H1 (cell line): ENCODE data around the gene MUSTN1. TPM values are rescaled to one million over a fixed set of nuclear protein-coding genes. Genes with fewer than 3 reads are reported as not detected.

ENCODE experiments used
- CEBPB ChIP-seq: IDR thresholded peaks from 2 replicates; pipeline ENCODE4 v1.6.1; 2012; ENCODE audit warnings: low read depth, low read length
- GTF2F1 ChIP-seq: IDR thresholded peaks from 2 replicates; pipeline ENCODE4 v1.6.1; 2012; ENCODE audit warnings: low read depth, low read length, improper control_type of control experiment, borderline replicate concordance
- HDAC2 ChIP-seq, 2 experiments: fragments of 300-600 bp in 1 of 2; sonication (generic) in 1 of 2; IDR thresholded peaks; 2 replicates each; pipeline ENCODE4 v1.6.1; 2011 to 2012; ENCODE audit warnings: low read depth in 2 of 2, low read length in 2 of 2, mild to moderate bottlenecking in 2 of 2, moderate library complexity in 2 of 2, borderline replicate concordance in 1 of 2, inconsistent platforms in 1 of 2
- JUN ChIP-seq: IDR thresholded peaks from 2 replicates; pipeline ENCODE4 v1.6.1; 2011; ENCODE audit warnings: low read depth, mild to moderate bottlenecking, improper control_type of control experiment, low read length
- MAFK ChIP-seq: IDR thresholded peaks from 2 replicates; pipeline ENCODE4 v1.6.1; 2012; ENCODE audit warnings: low read depth, mild to moderate bottlenecking, improper control_type of control experiment, low read length
- POU5F1 ChIP-seq: IDR thresholded peaks from 2 replicates; pipeline ENCODE4 v1.6.1; 2011; ENCODE audit warnings: low read depth, mild to moderate bottlenecking, low read length, moderate library complexity
- TAF7 ChIP-seq: optimal IDR thresholded peaks from 2 replicates; pipeline ENCODE3; 2011; ENCODE audit warnings: low read depth, mild to moderate bottlenecking, inconsistent platforms, low read length, moderate library complexity, borderline replicate concordance
- polyA plus RNA-seq, 7 experiments: library from polyadenylated mRNA; depleted of rRNA in 3 of 7; stranded (reverse) in 5 of 7; unstranded in 2 of 7; fragments of >200 nt in 5 of 7; fragments of 200-250 nt in 2 of 7; gene quantifications; 1 replicate in 5 of 7; 2 replicates in 1 of 7; 4 replicates in 1 of 7; pipeline versions ENCODE4 v1.2.1 to v1.2.3, GENCODE V29; 2011 to 2013; ENCODE audit warnings: missing spikeins in 2 of 7, mixed read lengths in 2 of 7
- total RNA-seq: library from RNA; stranded (reverse); fragmentation: NEBNext Ultra II Directional; extraction: Animal tissue kit (Norgen Biotek cat#: 25700); gene quantifications from 2 replicates; pipeline ENCODE4 v1.2.1, GENCODE V29; 2021
- TF ChIP-seq, protein P1 (sequence below): fragments of 300-600 bp; sonication (generic); IDR thresholded peaks from 2 replicates; pipeline ENCODE4 v1.7.1; 2012; ENCODE audit warnings: low read length, moderate library complexity, mild to moderate bottlenecking, inconsistent platforms; ENCODE audit not compliant: insufficient replicate concordance

Gene MUSTN1
- total and polyA plus RNA-seq, 2 of the 8 experiments (the other 6 are each of a cell fraction or from before 2014, with no cell fraction given): 1.1 to 2.4 TPM

DNA sequence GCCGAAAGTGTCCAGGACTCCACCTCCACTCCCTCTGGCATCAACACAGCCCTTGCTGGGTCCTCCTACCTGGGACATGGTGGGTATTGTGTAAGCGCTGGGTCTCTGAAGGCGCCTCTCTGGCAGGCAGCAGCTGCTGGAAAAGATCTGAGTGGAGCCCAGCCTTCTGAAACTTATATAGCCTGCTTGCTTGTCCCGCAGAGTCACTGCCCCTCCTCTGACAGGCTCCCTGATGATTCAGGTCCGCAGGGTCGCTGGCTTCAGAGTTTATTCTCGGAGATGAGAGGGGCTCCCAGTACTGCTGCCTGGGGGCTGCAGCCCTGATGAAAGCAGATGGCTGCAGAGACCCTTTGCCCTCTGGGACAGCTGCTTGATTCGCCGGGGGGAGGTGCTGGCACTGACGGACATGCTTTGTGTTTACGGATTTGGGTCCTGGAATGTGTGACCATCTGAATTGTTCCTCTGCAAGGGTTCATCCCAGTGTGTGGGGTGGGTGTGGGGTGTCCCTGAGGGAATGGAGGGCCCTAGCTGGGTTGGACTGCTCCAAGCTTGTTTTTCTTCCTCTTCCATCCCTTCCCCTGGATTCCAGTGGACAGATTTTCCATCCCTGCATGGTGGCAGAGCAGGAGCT lies at the start of gene MUSTN1 (continued):
- TF ChIP-seq, protein P1, sequence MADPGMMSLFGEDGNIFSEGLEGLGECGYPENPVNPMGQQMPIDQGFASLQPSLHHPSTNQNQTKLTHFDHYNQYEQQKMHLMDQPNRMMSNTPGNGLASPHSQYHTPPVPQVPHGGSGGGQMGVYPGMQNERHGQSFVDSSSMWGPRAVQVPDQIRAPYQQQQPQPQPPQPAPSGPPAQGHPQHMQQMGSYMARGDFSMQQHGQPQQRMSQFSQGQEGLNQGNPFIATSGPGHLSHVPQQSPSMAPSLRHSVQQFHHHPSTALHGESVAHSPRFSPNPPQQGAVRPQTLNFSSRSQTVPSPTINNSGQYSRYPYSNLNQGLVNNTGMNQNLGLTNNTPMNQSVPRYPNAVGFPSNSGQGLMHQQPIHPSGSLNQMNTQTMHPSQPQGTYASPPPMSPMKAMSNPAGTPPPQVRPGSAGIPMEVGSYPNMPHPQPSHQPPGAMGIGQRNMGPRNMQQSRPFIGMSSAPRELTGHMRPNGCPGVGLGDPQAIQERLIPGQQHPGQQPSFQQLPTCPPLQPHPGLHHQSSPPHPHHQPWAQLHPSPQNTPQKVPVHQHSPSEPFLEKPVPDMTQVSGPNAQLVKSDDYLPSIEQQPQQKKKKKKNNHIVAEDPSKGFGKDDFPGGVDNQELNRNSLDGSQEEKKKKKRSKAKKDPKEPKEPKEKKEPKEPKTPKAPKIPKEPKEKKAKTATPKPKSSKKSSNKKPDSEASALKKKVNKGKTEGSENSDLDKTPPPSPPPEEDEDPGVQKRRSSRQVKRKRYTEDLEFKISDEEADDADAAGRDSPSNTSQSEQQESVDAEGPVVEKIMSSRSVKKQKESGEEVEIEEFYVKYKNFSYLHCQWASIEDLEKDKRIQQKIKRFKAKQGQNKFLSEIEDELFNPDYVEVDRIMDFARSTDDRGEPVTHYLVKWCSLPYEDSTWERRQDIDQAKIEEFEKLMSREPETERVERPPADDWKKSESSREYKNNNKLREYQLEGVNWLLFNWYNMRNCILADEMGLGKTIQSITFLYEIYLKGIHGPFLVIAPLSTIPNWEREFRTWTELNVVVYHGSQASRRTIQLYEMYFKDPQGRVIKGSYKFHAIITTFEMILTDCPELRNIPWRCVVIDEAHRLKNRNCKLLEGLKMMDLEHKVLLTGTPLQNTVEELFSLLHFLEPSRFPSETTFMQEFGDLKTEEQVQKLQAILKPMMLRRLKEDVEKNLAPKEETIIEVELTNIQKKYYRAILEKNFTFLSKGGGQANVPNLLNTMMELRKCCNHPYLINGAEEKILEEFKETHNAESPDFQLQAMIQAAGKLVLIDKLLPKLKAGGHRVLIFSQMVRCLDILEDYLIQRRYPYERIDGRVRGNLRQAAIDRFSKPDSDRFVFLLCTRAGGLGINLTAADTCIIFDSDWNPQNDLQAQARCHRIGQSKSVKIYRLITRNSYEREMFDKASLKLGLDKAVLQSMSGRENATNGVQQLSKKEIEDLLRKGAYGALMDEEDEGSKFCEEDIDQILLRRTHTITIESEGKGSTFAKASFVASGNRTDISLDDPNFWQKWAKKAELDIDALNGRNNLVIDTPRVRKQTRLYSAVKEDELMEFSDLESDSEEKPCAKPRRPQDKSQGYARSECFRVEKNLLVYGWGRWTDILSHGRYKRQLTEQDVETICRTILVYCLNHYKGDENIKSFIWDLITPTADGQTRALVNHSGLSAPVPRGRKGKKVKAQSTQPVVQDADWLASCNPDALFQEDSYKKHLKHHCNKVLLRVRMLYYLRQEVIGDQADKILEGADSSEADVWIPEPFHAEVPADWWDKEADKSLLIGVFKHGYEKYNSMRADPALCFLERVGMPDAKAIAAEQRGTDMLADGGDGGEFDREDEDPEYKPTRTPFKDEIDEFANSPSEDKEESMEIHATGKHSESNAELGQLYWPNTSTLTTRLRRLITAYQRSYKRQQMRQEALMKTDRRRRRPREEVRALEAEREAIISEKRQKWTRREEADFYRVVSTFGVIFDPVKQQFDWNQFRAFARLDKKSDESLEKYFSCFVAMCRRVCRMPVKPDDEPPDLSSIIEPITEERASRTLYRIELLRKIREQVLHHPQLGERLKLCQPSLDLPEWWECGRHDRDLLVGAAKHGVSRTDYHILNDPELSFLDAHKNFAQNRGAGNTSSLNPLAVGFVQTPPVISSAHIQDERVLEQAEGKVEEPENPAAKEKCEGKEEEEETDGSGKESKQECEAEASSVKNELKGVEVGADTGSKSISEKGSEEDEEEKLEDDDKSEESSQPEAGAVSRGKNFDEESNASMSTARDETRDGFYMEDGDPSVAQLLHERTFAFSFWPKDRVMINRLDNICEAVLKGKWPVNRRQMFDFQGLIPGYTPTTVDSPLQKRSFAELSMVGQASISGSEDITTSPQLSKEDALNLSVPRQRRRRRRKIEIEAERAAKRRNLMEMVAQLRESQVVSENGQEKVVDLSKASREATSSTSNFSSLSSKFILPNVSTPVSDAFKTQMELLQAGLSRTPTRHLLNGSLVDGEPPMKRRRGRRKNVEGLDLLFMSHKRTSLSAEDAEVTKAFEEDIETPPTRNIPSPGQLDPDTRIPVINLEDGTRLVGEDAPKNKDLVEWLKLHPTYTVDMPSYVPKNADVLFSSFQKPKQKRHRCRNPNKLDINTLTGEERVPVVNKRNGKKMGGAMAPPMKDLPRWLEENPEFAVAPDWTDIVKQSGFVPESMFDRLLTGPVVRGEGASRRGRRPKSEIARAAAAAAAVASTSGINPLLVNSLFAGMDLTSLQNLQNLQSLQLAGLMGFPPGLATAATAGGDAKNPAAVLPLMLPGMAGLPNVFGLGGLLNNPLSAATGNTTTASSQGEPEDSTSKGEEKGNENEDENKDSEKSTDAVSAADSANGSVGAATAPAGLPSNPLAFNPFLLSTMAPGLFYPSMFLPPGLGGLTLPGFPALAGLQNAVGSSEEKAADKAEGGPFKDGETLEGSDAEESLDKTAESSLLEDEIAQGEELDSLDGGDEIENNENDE: no peak
- TF ChIP-seq TAF7 (no peak), GTF2F1 (no peak), HDAC2 (IDR thresholded peaks at IDR 0.05; ENCODE audit: borderline replicate concordance in 1 of 2, low read depth in 2 of 2, low read length in 2 of 2) (no peak), JUN (no peak), CEBPB (no peak), POU5F1 (no peak), MAFK (no peak)
- TF ChIP-seq, all 59 proteins: peak for 0
